Endodermal cell (in vitro differentiated cells): ENCODE measurements around the gene KATNB1. TPM values are rescaled to one million over a fixed set of nuclear protein-coding genes. Genes with fewer than 3 reads are reported as not detected.

ENCODE experiments used
- DNase-seq: peaks from one replicate; pipeline ENCODE4 v3.0.0-alpha.2; 2017
- H3K27ac ChIP-seq: 2 replicates; pipeline ENCODE4 v1.5.1; 2013; ENCODE audit warnings: mild to moderate bottlenecking, low read depth, low read length, moderate library complexity
- H3K27me3 ChIP-seq: 2 replicates; pipeline ENCODE4 v1.6.1; 2013; ENCODE audit warnings: mild to moderate bottlenecking, low read length, moderate library complexity; ENCODE audit not compliant: insufficient read depth, control insufficient read depth, poor library complexity, severe bottlenecking
- H3K36me3 ChIP-seq: 2 replicates; pipeline ENCODE4 v1.7.0; 2013; ENCODE audit warnings: mild to moderate bottlenecking, low read length, moderate library complexity; ENCODE audit not compliant: control insufficient read depth, insufficient read depth
- H3K4me1 ChIP-seq: one replicate; pipeline ENCODE4 v1.7.0; 2013; ENCODE audit warnings: low read length; ENCODE audit not compliant: control insufficient read depth, insufficient read depth
- H3K4me3 ChIP-seq: 2 replicates; pipeline ENCODE4 v1.5.1; 2013; ENCODE audit warnings: mild to moderate bottlenecking, low read length, moderate library complexity
- H3K9ac ChIP-seq: 2 replicates; pipeline ENCODE4 v1.6.1; 2013; ENCODE audit warnings: mild to moderate bottlenecking, low read length, moderate library complexity; ENCODE audit not compliant: poor library complexity, severe bottlenecking; ENCODE audit errors: extremely low read depth
- H3K9me3 ChIP-seq: 2 replicates; pipeline ENCODE4 v1.6.1; 2013; ENCODE audit warnings: mild to moderate bottlenecking, low read length, moderate library complexity; ENCODE audit not compliant: control insufficient read depth
- H3K27ac Mint-ChIP-seq: 2 replicates; pipeline ENCODE4 v1.8.0; 2020; ENCODE audit warnings: mixed read lengths
- H3K27me3 Mint-ChIP-seq: 2 replicates; pipeline ENCODE4 v1.8.0; 2021; ENCODE audit warnings: mild to moderate bottlenecking, mixed read lengths; ENCODE audit not compliant: insufficient read depth
- H3K36me3 Mint-ChIP-seq: 2 replicates; pipeline ENCODE4 v1.8.0; 2020; ENCODE audit warnings: low read depth, mixed read lengths
- H3K4me1 Mint-ChIP-seq: 2 replicates; pipeline ENCODE4 v1.8.0; 2020; ENCODE audit warnings: mixed read lengths
- H3K4me3 Mint-ChIP-seq: 2 replicates; pipeline ENCODE4 v1.8.0; 2020; ENCODE audit warnings: mild to moderate bottlenecking, moderate library complexity, mixed read lengths
- H3K9me3 Mint-ChIP-seq: 2 replicates; pipeline ENCODE4 v1.8.0; 2020; ENCODE audit warnings: mild to moderate bottlenecking, mixed read lengths
- WGBS, 2 experiments: methylation state at CpG; one replicate each; pipeline versions ENCODE4 v1.1.5 to v1.1.7; 2013; ENCODE audit warnings: missing lambda C conversion rate in 2 of 2, mixed read lengths in 1 of 2; ENCODE audit not compliant: insufficient coverage in 1 of 2, insufficient read length in 1 of 2; 5-methylcytosine and 5-hydroxymethylcytosine counted together
- total RNA-seq, 2 donors: library from RNA; stranded (reverse); fragmentation: NEBNext Ultra II Directional in 1 of 2; extraction: Animal tissue kit (Norgen Biotek cat#: 25700) in 1 of 2; gene quantifications; 2 replicates in 1 of 2; 3 replicates in 1 of 2; pipeline ENCODE4 v1.2.1, GENCODE V29; 2021
- TF ChIP-seq, protein P1 (sequence below): fragments of 200-600 bp; sonication (generic); conservative IDR thresholded peaks from 2 replicates; pipeline ENCODE4 v1.5.0; 2021; ENCODE audit warnings: antibody characterized with exemption, mild to moderate bottlenecking

The KATNB1 gene
- total RNA-seq, 2 donors from 2014 or later, result 26.1 to 32.4 TPM

DNA sequence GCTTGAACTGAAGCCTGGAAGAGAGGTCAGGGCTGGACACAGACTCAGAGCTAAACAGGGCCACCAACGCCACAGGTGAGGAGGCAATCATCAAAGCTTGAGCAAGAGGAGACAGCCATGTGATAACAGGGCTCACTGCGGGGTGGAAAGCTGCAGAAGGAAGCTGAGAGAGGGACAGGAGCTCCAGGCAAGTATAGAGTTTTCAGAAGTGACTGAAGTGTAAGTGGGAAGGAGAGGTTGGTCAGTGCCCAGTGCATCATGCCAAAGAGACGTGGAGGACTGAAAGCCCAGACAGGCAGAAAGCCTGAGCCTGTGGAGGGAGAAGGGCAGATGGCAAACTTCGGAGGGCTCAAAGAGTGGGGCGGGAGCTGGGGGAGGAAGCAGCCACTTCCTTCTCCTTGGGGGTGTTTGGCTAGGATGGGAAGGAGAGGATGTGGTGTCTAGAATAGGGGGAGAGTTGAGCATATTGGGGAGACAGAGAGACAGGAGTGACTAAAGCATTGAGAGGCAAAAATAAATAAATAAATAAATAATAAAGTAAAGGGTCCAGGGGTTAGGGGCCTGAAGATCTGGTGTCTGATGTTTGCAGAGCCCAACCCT, 64.1 kb downstream of the KATNB1 start:
- 55 to 68% methylated on average over 3 to 4 of the region's 5 CpGs for WGBS, 2 experiments
- Mint-ChIP-seq H3K36me3 (peaks cover 7% of the 10 kb centered on the region), H3K9me3 (no peaks in the 10 kb centered on the region), H3K4me1 (peaks cover 58% of the 10 kb centered on the region), H3K27ac (peak overlapping the region; percentile 11), H3K4me3 (peak overlapping the region; percentile 64), H3K27me3 (no peaks in the 10 kb centered on the region)
- Histone ChIP-seq H3K4me1 (peaks cover 37% of the 10 kb centered on the region), H3K9ac (peak overlapping the region; percentile 28), H3K9me3 (no peaks in the 10 kb centered on the region), H3K27me3 (no peaks in the 10 kb centered on the region), H3K4me3 (peak overlapping the region; percentile 90), H3K36me3 (peaks cover 22% of the 10 kb centered on the region), H3K27ac (no peak overlapping the region)
- DNase-seq, result peak; percentile 81
- TF ChIP-seq, protein P1, sequence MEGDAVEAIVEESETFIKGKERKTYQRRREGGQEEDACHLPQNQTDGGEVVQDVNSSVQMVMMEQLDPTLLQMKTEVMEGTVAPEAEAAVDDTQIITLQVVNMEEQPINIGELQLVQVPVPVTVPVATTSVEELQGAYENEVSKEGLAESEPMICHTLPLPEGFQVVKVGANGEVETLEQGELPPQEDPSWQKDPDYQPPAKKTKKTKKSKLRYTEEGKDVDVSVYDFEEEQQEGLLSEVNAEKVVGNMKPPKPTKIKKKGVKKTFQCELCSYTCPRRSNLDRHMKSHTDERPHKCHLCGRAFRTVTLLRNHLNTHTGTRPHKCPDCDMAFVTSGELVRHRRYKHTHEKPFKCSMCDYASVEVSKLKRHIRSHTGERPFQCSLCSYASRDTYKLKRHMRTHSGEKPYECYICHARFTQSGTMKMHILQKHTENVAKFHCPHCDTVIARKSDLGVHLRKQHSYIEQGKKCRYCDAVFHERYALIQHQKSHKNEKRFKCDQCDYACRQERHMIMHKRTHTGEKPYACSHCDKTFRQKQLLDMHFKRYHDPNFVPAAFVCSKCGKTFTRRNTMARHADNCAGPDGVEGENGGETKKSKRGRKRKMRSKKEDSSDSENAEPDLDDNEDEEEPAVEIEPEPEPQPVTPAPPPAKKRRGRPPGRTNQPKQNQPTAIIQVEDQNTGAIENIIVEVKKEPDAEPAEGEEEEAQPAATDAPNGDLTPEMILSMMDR, result no peak

DNA sequence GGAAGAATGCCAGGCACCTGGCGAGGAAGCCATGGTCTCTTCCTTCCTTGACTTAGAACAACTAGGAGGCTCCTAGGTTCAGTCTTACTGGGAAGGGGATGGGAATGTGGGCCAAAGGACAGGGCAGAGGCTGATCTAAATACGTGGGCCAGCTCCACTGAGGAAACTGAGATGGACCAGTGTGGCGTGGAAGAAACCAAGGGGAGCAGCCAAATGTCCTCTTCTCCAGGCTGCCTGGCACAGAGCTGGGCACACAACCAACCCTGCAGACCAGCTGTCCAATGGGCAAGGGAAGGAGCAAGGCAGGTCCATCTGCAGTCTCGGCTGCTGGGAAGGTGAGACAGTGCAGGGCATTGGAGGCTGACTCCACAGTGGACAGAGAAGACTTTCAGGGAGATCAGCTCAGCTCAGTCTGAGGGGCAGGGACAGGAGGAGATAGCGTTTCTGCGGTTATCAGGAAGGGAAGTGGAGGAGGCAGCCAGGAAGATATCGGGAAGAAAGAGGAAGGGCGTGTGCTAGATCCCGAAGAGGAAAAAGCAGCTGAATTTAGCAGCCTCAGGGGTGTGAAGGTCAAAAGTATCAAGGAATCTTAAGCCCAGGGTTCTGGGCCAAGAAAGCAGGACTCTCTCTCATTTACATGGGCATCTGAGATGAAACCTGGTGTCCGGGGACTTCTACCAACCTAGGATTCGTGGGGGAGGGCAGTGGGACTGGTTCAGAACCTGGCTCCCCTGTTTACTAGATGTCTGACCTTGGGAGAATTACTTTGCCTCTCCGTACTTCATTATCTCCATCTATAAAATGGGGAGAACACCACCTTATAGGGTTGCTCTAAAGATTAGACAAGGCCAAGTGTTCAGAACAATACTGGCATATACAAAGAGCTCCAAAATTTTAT, 64.9 kb downstream of the KATNB1 start:
- H3K27me3 ChIP-seq, result no peaks in the 10 kb centered on the region
- H3K36me3 Mint-ChIP-seq, result peaks cover 7% of the 10 kb centered on the region

GRCh38 chr16:57801098-57801808, 65.7 kb downstream of the KATNB1 start:
- Histone ChIP-seq H3K27me3 (no peaks in the 10 kb centered on the region), H3K27ac (no peak overlapping the region), H3K4me1 (peaks cover 37% of the 10 kb centered on the region), H3K9me3 (no peaks in the 10 kb centered on the region), H3K9ac (peak overlapping the region; percentile 86), H3K4me3 (peak overlapping the region; percentile 90), H3K36me3 (peaks cover 14% of the 10 kb centered on the region)
- TF ChIP-seq, protein P1, result peak; percentile 48
- Mint-ChIP-seq H3K36me3 (peaks cover 7% of the 10 kb centered on the region), H3K4me1 (peaks cover 58% of the 10 kb centered on the region), H3K27me3 (no peaks in the 10 kb centered on the region), H3K27ac (peak overlapping the region; percentile 7), H3K9me3 (no peaks in the 10 kb centered on the region), H3K4me3 (peak overlapping the region; percentile 64)
- peak; percentile 79 for DNase-seq
- WGBS, 2 experiments, result 0 to 43% methylated on average over 2 to 5 of the region's 5 CpGs

More for the DNA sequence above, 64.9 kb downstream of the KATNB1 start:
- Mint-ChIP-seq H3K4me3 (peak overlapping the region; percentile 64), H3K27ac (peak overlapping the region; percentile 7), H3K9me3 (no peaks in the 10 kb centered on the region), H3K27me3 (no peaks in the 10 kb centered on the region), H3K4me1 (peaks cover 57% of the 10 kb centered on the region)
- Histone ChIP-seq H3K9me3 (no peaks in the 10 kb centered on the region), H3K4me1 (peaks cover 37% of the 10 kb centered on the region), H3K36me3 (peaks cover 18% of the 10 kb centered on the region), H3K9ac (peak overlapping the region; percentile 86), H3K4me3 (peak overlapping the region; percentile 90), H3K27ac (no peak overlapping the region)
- TF ChIP-seq, protein P1, result no peak
- 70 to 82% methylated on average over 9 to 12 of the region's 12 CpGs for WGBS, 2 experiments
- no peak for DNase-seq
